ENCODE results near the gene INPP5D.

GRCh38 chr2:233140077-233140585 lies 80.0 kb downstream of the INPP5D start:
- TF ChIP-seq, protein P1, sequence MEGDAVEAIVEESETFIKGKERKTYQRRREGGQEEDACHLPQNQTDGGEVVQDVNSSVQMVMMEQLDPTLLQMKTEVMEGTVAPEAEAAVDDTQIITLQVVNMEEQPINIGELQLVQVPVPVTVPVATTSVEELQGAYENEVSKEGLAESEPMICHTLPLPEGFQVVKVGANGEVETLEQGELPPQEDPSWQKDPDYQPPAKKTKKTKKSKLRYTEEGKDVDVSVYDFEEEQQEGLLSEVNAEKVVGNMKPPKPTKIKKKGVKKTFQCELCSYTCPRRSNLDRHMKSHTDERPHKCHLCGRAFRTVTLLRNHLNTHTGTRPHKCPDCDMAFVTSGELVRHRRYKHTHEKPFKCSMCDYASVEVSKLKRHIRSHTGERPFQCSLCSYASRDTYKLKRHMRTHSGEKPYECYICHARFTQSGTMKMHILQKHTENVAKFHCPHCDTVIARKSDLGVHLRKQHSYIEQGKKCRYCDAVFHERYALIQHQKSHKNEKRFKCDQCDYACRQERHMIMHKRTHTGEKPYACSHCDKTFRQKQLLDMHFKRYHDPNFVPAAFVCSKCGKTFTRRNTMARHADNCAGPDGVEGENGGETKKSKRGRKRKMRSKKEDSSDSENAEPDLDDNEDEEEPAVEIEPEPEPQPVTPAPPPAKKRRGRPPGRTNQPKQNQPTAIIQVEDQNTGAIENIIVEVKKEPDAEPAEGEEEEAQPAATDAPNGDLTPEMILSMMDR (IDR thresholded peaks at IDR 0.05; ENCODE audit: low read length): no peak
- no peak for TF ChIP-seq EZH2 (IDR thresholded peaks at IDR 0.05; ENCODE audit: borderline replicate concordance, low read length)

All from OCI-LY1 (cell line).